Sigmoid colon (tissue), 4 donors: ENCODE measurements around the gene C12orf75.

ENCODE experiments used
- CTCF ChIP-seq, 4 experiments: fragments of 450-650 bp in 3 of 4; fragments of 200-600 bp in 1 of 4; IDR thresholded peaks; one replicate each; pipeline ENCODE4 v1.5.1; 2016 to 2019; ENCODE audit warnings: antibody characterized with exemption in 4 of 4, mild to moderate bottlenecking in 3 of 4, moderate library complexity in 2 of 4
- POLR2A ChIP-seq, 2 donors: fragments of 450-650 bp; IDR thresholded peaks; one replicate each; pipeline ENCODE4 v1.6.1; 2016; ENCODE audit warnings: antibody characterized with exemption in 2 of 2, mild to moderate bottlenecking in 2 of 2, moderate library complexity in 2 of 2
- POLR2AphosphoS5 ChIP-seq, 4 donors: sonication (generic); formaldehyde crosslinking; IDR thresholded peaks; one replicate each; pipeline ENCODE4 v1.6.1; 2017; ENCODE audit warnings: antibody characterized with exemption in 4 of 4

DNA sequence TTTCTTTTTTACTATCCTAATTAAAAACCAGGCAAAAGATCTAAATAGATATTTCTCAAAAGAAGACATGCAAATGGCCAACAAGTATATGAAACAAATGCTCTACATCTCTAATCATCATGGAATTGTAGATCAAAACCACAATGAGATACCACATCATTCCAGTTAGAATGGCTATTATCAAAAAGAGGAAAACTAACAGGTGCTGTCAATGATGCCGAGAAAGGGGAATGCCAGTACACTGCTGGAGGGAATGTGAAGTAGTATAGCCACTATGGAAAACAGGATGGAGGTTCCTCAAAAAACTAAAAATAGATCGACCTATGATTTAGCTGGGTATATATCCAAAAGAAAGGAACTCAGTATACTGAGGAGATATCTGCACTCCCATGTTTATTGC, 39.0 kb upstream of the C12orf75 start:
- TF ChIP-seq POLR2AphosphoS5 (IDR thresholded peaks at IDR 0.05) (no peak), POLR2A (IDR thresholded peaks at IDR 0.05) (no peak), CTCF (IDR thresholded peaks at IDR 0.05) (no peak)
